Stomach (tissue), 9 donors: Measurements from ENCODE around the gene PDE3B. TPM values are rescaled to one million over a fixed set of nuclear protein-coding genes. Genes with fewer than 3 reads are reported as not detected.
A peak's percentile ranks its signal among the peaks of the same experiment; 100 is the strongest.

ENCODE experiments used
- DNase-seq, 2 donors: peaks; one replicate each; pipeline versions ENCODE4 v3.0.0 to v3.0.0-alpha.2; 2013 to 2019
- H3K27ac ChIP-seq, 5 donors: fragments of 200-600 bp in 4 of 5; sonication (generic) in 4 of 5; one replicate each; pipeline ENCODE4 v1.5.1; 2013 to 2019; ENCODE audit warnings: mild to moderate bottlenecking in 1 of 5, moderate library complexity in 1 of 5
- H3K27me3 ChIP-seq, 3 donors: fragments of 200-600 bp; sonication (generic); one replicate each; pipeline ENCODE4 v1.5.1; 2017 to 2019; ENCODE audit warnings: mixed run types in 1 of 3
- H3K36me3 ChIP-seq, 4 donors: fragments of 200-600 bp; sonication (generic); 1 replicate in 3 of 4; 2 replicates in 1 of 4; pipeline ENCODE4 v1.5.1; 2016 to 2019
- H3K4me1 ChIP-seq, 4 donors: fragments of 200-600 bp; sonication (generic); one replicate each; pipeline ENCODE4 v1.5.1; 2016 to 2019
- H3K4me3 ChIP-seq, 4 donors: fragments of 200-600 bp; sonication (generic) in 3 of 4; one replicate each; pipeline ENCODE4 v1.5.1; 2016 to 2019; ENCODE audit warnings: mild to moderate bottlenecking in 1 of 4
- H3K9me3 ChIP-seq, 4 donors: fragments of 200-600 bp; sonication (generic); one replicate each; pipeline ENCODE4 v1.5.1; 2016 to 2019
- CTCF ChIP-seq, 7 experiments: fragments of 450-650 bp in 4 of 7; fragments of 200-600 bp in 3 of 7; sonication (generic) in 3 of 7; IDR thresholded peaks; one replicate each; pipeline ENCODE4 v1.5.1; 2016 to 2019; ENCODE audit warnings: antibody characterized with exemption in 7 of 7, control low read depth in 2 of 7, mild to moderate bottlenecking in 1 of 7
- EP300 ChIP-seq: sonication (generic); formaldehyde crosslinking; IDR thresholded peaks from one replicate; pipeline ENCODE4 v1.6.1; 2017; ENCODE audit warnings: antibody characterized with exemption
- POLR2A ChIP-seq, 4 donors: fragments of 450-650 bp; IDR thresholded peaks; one replicate each; pipeline ENCODE4 v1.6.1; 2016; ENCODE audit warnings: antibody characterized with exemption in 4 of 4, control low read depth in 2 of 4, mild to moderate bottlenecking in 1 of 4, moderate library complexity in 1 of 4
- POLR2AphosphoS5 ChIP-seq, 3 donors: sonication (generic); formaldehyde crosslinking; IDR thresholded peaks; one replicate each; pipeline ENCODE4 v1.6.1; 2016; ENCODE audit warnings: antibody characterized with exemption in 3 of 3
- WGBS, 5 donors: extraction: QIAGEN DNeasy Blood & Tissue Kit in 3 of 5; methylation state at CpG; one replicate each; pipeline versions ENCODE4 v1.1.5 to v1.1.7; 2013 to 2018; 5-methylcytosine and 5-hydroxymethylcytosine counted together
- intact Hi-C: fragments of 100-400 bp; cut with DNase I; formaldehyde crosslinking; loops from one replicate; pipeline ENCODE4 v1.15.1; 2023; ENCODE audit warnings: low total_unique reads
- polyA plus RNA-seq, 3 donors: library from polyadenylated mRNA; stranded (reverse); fragments of 200-250 nt; gene quantifications; one replicate each; pipeline ENCODE4 v1.2.3, GENCODE V29; 2013
- total RNA-seq, 5 donors: library from RNA; depleted of rRNA; stranded (reverse); fragments of >200 nt; gene quantifications; one replicate each; pipeline versions ENCODE4 v1.1.0 to v1.2.3, GENCODE V29; 2014 to 2016
- donor health status: healthy with polysubstance abuse.
- donor health status: Bipolar disorder and iron deficiency.
- donor health status: healthy.

Gene PDE3B
- total and polyA plus RNA-seq, 8 donors: 1.2 to 49.2 (median 14.2) TPM

DNA sequence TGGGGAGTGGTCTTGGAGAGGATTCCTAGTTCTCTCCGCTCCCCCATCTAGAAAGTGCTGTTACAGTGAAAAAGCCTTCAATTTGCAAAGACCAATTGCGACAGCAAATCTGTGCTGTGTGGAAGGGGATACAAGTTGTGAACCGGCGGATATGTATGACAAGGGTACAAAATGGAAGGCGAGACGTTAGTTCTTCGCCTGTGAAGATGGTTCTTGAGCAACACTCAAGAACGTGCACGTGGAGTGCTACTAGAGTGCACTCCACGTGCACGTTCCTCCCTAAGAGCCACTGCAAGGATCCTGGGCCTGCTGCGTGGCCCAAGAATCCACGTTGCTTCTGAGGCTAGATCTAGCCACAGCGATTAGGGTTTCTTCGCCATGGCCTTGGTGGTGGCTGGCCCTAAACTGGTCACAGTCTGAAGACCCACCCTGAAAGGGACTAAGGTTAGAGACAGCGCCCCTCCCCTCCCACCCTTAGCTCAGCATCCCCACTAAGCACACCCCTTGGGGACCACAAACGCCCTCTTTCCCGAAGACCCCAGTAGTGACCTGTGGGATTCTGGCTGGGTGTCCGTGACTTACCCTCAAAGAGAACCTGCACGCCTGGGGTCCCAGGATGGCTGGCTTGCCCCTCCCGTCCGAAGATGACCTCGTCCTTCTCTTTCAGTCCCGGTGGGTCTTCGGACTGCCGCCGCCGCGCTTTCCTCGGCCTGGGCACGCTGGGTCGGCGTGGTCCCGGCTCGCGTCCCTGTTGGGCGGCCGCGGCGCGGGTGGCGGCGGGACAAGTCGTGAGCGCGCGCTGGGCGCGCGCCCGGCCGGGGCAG lies 519 bp upstream of the PDE3B start:
- no peak for DNase-seq
- WGBS, 5 donors: 26 to 85% (median 26%) methylated on average over 9 to 52 of the region's 52 CpGs

GRCh38 chr11:14644226-14645014 lies 816 bp downstream of the PDE3B start:
- Histone ChIP-seq H3K27me3 (peaks cover 0 to 15% (median 3%) of the 10 kb centered on the region in 3 donors), H3K27ac (peak overlapping the region; percentile 84 to 90 (median 87)), H3K4me1 (peaks cover 0 to 48% (median 34%) of the 10 kb centered on the region in 4 donors), H3K4me3 (peak overlapping the region; percentile 79 to 90 (median 90)), H3K9me3 (no peaks in the 10 kb centered on the region), H3K36me3 (no peaks in the 10 kb centered on the region)
- DNase-seq: peak; percentile 47 to 81
- 0% methylated on average over 19 to 65 of the region's 65 CpGs for WGBS, 5 donors
- intact Hi-C loops: loop anchor here (10.0 kb wide), 1 partner anchor 110 kb away; no protein-coding TSS in a partner anchor
- TF ChIP-seq POLR2AphosphoS5 (IDR thresholded peaks at IDR 0.05) (no peak), EP300 (no peak), CTCF (IDR thresholded peaks at IDR 0.05) (peak in 1 of 7 experiments; percentile 14)

More for the DNA sequence above, 519 bp upstream of the PDE3B start:
- H3K9me3 ChIP-seq: no peaks in the 10 kb centered on the region
- intact Hi-C loops: loop anchor here (10.0 kb wide), 1 partner anchor 108 kb away; no protein-coding TSS in a partner anchor
- peak overlapping the region; percentile 79 to 90 (median 87) for H3K27ac ChIP-seq
- TF ChIP-seq POLR2A (IDR thresholded peaks at IDR 0.05) (no peak), CTCF (IDR thresholded peaks at IDR 0.05) (no peak), EP300 (no peak), POLR2AphosphoS5 (IDR thresholded peaks at IDR 0.05) (no peak)
- peak overlapping the region; percentile 79 to 90 (median 90) for H3K4me3 ChIP-seq
- peaks cover 0 to 15% (median 3%) of the 10 kb centered on the region in 3 donors for H3K27me3 ChIP-seq
- peaks cover 0 to 48% (median 34%) of the 10 kb centered on the region in 4 donors for H3K4me1 ChIP-seq
- no peaks in the 10 kb centered on the region for H3K36me3 ChIP-seq

GRCh38 chr11:14645015-14645912 lies 1.7 kb downstream of the PDE3B start:
- Histone ChIP-seq H3K4me1 (peaks cover 0 to 47% (median 34%) of the 10 kb centered on the region in 4 donors), H3K27me3 (peaks cover 0 to 15% (median 3%) of the 10 kb centered on the region in 3 donors), H3K4me3 (peak overlapping the region; percentile 79 to 90 (median 90)), H3K27ac (peak overlapping the region; percentile 84 to 90 (median 87)), H3K36me3 (no peaks in the 10 kb centered on the region), H3K9me3 (no peaks in the 10 kb centered on the region)
- peak in 1 of 2 donors; percentile 42 for DNase-seq
- intact Hi-C loops: loop anchor here (10.0 kb wide), 1 partner anchor 110 kb away; no protein-coding TSS in a partner anchor
- WGBS, 5 donors: 2 to 7% (median 3%) methylated on average over 17 of the region's 17 CpGs
- TF ChIP-seq POLR2AphosphoS5 (IDR thresholded peaks at IDR 0.05) (no peak), EP300 (no peak), POLR2A (IDR thresholded peaks at IDR 0.05) (no peak), CTCF (IDR thresholded peaks at IDR 0.05) (no peak)
